ENCODE results near the gene MAST4.
"Not testable (repeated sequence)": the region's sequence is repeated elsewhere in the genome, so short reads cannot be mapped to it uniquely, and the experiment has no call there.

The MAST4 gene

DNA sequence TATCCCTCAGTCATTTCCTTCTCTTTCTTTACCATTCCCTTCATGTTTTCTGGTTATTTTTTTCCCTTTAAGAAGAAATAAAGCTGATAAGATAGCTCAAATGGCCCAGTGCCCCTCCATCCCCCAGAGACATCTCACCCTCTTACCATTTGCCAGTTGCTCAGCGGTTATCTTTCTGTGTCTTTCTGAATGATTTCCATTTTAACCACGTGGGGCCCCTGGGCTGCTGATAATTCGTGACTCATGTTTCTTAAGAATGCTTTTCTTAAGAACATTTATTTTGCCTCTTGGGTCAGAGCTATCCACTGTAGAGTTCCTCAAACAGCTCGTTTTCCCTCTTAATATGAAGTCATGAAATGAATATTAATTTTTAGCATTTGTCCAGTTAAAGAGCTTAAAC, 147.8 kb downstream of the MAST4 start:
- no peak for DNase-seq (ENCODE audit: low spot score)
- TF ChIP-seq, protein P1, sequence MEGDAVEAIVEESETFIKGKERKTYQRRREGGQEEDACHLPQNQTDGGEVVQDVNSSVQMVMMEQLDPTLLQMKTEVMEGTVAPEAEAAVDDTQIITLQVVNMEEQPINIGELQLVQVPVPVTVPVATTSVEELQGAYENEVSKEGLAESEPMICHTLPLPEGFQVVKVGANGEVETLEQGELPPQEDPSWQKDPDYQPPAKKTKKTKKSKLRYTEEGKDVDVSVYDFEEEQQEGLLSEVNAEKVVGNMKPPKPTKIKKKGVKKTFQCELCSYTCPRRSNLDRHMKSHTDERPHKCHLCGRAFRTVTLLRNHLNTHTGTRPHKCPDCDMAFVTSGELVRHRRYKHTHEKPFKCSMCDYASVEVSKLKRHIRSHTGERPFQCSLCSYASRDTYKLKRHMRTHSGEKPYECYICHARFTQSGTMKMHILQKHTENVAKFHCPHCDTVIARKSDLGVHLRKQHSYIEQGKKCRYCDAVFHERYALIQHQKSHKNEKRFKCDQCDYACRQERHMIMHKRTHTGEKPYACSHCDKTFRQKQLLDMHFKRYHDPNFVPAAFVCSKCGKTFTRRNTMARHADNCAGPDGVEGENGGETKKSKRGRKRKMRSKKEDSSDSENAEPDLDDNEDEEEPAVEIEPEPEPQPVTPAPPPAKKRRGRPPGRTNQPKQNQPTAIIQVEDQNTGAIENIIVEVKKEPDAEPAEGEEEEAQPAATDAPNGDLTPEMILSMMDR (IDR thresholded peaks at IDR 0.05; ENCODE audit: borderline replicate concordance, control extremely low read depth, extremely low read depth, insufficient read depth, missing control alignments): no peak
- in situ Hi-C loops (cut with MboI; ENCODE audit: low sequenced_read_pairs, unreplicated experiment): no loop called here

DNA sequence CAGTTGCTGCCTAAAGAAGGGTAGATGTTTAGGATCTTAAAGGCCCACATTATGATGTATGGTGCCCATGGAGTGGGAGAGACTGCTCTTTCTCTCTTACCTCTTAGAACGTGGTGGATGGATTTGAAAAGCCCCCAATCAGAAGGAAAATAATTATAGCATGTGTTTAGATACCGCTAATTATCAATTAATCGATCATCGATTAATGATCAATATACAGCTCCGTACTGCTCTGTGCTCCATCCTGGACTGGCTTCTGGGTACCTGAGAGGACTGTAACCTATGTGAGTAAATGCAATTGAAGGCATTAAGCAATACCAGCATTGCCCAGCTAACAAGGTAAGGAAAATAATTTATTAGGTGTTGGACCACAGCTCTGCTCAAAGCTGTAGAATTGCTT, 149.1 kb downstream of the MAST4 start:
- TF ChIP-seq, protein P1 (IDR thresholded peaks at IDR 0.05; ENCODE audit: borderline replicate concordance, control extremely low read depth, extremely low read depth, insufficient read depth, missing control alignments): no peak
- in situ Hi-C loops (cut with MboI; ENCODE audit: low sequenced_read_pairs, unreplicated experiment): no loop called here

DNA sequence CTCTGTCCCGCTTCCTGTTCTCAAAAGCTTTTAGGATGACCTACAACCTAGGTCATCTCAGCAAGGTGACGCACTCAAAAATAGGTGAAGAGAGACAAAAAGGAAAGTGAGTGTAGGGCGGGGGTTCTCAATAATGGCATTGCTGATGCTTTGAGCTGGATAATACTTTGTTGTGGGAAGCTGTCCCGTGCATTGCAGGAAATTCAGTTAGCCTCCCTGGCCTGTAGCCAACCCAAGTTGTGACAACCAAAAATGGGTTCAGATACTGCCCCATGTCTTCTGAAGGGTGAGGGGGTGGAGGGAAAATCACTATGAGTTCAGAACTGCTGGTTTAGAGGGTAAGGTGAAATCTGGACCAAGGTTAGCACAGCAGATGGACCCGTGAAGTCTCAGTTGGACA, 151.4 kb downstream of the MAST4 start:
- in situ Hi-C loops (cut with MboI; ENCODE audit: low sequenced_read_pairs, unreplicated experiment): no loop called here
- no peak for DNase-seq (ENCODE audit: low spot score)

More for the DNA sequence above, 149.1 kb downstream of the MAST4 start:
- no peak for DNase-seq (ENCODE audit: low spot score)

DNA sequence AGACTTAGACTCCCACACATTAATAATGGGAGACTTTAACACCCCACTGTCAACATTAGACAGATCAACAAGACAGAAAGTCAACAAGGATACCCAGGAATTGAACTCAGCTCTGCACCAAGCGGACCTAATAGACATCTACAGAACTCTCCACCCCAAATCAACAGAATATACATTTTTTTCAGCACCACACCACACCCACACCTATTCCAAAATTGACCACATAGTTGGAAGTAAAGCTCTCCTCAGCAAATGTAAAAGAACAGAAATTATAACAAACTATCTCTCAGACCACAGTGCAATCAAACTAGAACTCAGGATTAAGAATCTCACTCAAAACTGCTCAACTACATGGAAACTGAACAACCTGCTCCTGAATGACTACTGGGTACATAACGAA, 156.5 kb downstream of the MAST4 start:
- DNase-seq (ENCODE audit: low spot score); in situ Hi-C loops (cut with MboI; ENCODE audit: low sequenced_read_pairs, unreplicated experiment): not testable (repeated sequence)

More for the DNA sequence above, 151.4 kb downstream of the MAST4 start:
- TF ChIP-seq, protein P1 (IDR thresholded peaks at IDR 0.05; ENCODE audit: borderline replicate concordance, control extremely low read depth, extremely low read depth, insufficient read depth, missing control alignments): no peak

DNA sequence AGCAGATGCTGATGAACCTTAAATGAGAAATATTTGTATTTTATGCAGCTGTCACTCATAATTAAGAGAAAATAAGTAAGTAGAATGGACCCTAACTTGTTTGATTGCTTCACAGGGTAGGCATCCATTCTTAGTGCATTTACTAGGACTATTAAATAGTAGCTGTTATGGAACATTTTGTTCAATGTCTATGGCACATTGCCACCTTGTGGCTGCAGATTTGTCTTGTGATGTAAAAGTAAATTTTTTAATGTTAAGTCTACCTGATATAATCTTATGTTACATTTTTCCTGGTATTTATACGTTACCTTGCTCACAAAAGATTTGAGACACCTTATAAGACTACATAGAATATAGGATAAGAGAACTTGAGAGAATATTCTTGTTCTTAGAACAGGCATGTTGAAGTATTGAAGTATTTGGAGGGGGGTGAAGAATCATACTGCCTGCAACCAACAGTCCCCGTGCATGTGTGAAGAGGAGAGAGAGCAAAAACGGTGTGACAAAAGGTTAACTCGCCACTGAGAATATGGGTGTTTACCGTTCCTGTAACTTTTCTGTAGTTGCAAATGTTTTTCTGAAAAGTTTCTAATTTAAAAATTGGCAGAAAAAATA, 161.1 kb downstream of the MAST4 start:
- TF ChIP-seq, protein P1 (IDR thresholded peaks at IDR 0.05; ENCODE audit: borderline replicate concordance, control extremely low read depth, extremely low read depth, insufficient read depth, missing control alignments): peak; percentile 29
- in situ Hi-C loops (cut with MboI; ENCODE audit: low sequenced_read_pairs, unreplicated experiment): no loop called here
- DNase-seq (ENCODE audit: low spot score): peak; percentile 33

DNA sequence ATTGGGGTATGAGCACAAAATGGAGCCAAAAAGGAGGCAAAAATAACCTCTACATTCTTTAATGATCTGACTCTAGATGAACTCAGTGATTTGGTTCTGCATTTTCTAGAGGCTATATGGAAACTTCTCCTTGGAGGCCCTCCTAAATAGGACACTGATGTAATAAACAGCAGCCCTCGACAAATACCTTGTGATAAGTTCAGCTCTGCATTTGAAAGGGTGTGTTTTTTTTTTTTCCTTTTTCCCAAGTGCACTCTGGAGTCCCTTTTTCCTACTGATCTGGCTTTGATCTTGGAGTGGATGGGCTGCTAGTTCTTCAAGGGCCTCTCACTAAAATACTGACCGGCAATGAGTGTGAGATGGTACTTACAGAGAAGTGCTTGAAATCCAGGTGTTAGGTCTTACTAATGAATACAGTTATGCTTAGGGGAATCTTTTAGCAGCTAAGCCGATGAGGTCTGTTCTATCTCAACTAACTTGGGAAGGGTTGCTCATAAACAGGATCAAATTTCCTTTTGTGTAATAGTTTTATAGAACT, 161.7 kb downstream of the MAST4 start:
- TF ChIP-seq, protein P1 (IDR thresholded peaks at IDR 0.05; ENCODE audit: borderline replicate concordance, control extremely low read depth, extremely low read depth, insufficient read depth, missing control alignments): no peak
- DNase-seq (ENCODE audit: low spot score): no peak
- in situ Hi-C loops (cut with MboI; ENCODE audit: low sequenced_read_pairs, unreplicated experiment): no loop called here

DNA sequence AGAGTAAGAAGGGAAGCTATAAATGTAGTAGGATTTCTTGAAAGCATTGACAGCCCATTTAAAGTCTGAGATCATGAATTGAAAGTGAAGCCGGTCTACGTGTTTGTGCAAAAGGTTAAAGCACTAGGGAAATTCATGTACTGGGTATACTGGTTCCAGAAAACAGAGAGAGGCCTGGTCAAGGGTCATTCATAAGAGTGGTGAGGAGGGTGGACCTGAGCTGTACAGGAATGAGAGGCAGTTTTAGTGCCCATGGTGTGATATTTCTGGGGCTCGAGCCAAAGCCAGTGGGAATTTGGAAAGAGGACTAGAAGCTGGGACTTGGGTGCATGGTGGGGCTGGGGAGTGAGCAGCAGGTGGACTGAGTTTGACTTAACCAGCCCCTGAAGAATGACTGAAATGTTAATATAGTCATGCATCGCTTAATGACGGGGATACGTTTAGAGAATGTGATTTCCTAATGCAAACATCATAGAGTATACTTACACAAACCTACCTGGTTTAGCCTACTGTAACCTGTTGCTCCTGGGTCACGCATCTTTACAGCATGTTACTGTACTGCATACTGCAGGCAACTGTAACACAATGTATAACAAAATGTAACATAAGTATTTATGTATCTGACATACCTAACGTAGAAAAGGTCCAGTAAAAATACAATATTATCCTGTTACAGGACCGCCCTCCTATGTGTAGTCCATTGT, 173.0 kb downstream of the MAST4 start:
- TF ChIP-seq, protein P1 (IDR thresholded peaks at IDR 0.05; ENCODE audit: borderline replicate concordance, control extremely low read depth, extremely low read depth, insufficient read depth, missing control alignments): no peak
- in situ Hi-C loops (cut with MboI; ENCODE audit: low sequenced_read_pairs, unreplicated experiment): loop anchor here (10.0 kb wide), 1 partner anchor 454 kb away; no protein-coding TSS in a partner anchor
- DNase-seq (ENCODE audit: low spot score): no peak

Measured in GM13976 (cell line).